8988T (cell line): Measurements from ENCODE around the gene BMP10.
"Not testable (repeated sequence)": the region's sequence is repeated elsewhere in the genome, so short reads cannot be mapped to it uniquely, and the experiment has no call there.

Experiments
- DNase-seq: peaks from one replicate; pipeline ENCODE4 v3.0.0; 2011

BMP10 gene, protein sequence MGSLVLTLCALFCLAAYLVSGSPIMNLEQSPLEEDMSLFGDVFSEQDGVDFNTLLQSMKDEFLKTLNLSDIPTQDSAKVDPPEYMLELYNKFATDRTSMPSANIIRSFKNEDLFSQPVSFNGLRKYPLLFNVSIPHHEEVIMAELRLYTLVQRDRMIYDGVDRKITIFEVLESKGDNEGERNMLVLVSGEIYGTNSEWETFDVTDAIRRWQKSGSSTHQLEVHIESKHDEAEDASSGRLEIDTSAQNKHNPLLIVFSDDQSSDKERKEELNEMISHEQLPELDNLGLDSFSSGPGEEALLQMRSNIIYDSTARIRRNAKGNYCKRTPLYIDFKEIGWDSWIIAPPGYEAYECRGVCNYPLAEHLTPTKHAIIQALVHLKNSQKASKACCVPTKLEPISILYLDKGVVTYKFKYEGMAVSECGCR

DNA sequence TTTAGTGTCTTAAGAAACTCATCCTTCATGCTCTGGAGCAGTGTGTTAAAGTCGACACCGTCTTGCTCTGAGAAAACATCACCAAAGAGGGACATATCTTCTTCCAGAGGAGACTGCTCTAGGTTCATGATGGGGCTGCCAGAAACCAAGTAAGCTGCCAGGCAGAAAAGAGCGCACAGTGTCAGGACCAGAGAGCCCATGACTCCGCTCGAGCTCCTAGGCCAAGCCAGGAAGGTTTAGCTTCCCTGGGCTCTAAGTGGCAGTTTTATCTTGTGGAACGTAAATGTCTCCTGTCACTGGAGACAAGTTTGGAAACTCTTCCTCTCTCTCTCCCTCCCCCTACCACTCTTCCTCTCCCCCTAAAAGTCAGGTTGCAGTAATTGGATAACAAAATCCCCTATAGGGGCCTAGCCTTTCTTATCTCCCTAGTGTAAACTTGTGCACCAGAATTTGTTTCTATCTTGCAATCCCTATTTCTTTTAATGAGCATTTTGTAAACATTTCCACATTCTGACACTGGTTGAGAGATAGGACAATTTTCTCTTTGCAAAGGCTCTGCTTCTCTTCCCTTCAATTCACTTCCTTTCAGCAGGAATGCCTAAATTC, at the start of gene BMP10:
Gene BMP10 (minus strand): TSS at position 239 of the 606 bp plus-strand sequence. CDS start 39 bp downstream, at position 200.
- DNase-seq: no peak

DNA sequence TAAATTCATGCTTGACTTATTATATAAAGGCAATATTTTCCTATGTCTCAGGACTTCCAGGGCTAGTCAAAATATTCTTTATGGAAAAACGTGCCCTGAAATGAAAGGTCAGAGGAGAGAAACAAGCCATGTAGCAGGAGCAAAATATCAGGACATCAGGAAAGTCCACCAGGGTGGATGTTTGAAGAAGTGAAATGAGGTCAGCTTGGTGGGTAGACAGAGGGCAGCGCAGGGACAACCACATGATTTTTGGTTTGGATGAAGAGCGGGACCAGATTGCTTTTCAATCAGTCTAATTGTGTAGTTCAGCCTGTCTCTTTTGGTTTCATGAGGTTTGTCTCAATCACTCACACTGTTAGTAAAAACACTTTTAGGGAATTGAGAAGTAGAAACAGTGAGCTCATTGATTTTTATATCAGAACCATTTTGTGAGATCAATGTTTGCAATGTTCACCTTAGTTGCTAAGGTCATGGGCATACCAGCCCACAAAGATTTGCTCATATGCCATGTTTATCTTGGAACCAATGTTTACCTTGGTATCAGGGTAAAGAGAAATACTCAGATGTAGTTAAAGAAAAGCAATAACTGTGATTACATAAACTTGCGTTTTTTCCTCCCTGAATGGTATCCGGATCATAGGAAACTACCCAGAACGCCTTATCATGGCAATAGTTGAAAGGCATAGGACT, 49.4 kb upstream of the BMP10 start:
- DNase-seq: no peak

DNA sequence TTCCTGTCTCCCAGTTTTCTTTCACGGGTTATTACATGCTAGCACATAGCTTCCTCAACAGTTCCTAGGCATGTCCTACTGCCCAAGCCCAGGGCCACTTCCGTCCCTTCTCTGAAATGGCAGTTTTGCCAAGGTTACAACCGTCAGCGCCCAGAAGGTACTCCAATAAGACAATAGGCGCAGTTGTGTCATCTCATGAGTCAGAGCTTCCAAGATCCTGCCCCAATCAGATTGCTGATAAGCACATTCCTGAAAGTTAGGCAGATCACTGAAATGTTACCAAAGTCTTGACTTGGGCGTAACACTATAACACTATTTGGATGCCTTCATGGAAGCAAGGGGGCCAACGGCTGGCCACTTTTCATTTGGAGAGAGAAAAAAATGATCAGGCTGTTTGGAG, 47.3 kb upstream of the BMP10 start:
- no peak for DNase-seq

DNA sequence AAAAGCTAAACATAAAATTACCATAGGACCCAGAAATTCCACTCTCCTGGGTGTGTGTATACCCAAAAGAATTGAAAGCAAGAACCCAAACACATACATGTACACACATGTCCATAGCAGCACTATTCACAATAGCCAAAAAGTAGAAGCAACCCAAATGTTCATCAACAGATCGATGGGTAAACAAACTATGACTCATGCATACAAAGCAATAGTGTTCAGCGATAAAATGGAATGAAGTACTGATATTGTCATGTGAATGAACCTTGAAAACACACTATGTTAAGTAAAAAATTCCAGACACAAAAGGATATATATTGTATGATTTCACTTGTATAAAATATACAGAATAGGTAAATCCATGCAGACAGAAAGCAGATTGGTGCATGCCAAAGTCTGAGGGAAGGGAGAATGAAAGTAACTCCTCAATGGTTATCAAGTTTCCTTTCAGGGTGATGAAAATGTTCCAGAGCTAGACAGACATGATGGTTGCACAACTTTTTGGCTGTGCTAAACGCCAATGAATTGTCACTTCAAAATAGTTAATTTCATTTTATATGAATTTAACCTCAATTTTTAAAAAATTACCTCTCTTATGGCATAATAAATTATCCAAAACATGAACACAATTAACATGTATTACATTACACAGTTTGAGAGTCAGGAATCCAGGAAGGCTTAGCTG, 46.0 kb upstream of the BMP10 start:
- no peak for DNase-seq

DNA sequence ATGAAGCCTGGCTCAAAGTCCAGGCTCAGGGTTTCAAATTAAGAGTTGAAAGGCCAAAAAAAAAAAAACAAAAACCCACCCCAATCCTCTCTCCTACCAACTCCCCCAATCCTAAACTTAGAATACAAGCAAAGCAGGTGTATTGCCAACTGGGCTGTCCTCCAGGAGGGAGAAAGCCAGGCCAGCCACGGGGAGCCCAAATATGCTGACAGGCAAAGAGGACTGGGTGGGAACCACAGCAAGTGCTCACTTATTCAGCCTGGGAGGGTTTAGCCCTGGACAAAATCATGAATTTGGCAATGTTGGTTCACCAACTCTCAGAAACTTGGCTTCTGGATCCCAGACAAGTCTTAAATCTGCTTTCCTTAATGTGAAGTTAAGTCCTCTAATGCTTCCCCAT, 45.0 kb upstream of the BMP10 start:
- no peak for DNase-seq

DNA sequence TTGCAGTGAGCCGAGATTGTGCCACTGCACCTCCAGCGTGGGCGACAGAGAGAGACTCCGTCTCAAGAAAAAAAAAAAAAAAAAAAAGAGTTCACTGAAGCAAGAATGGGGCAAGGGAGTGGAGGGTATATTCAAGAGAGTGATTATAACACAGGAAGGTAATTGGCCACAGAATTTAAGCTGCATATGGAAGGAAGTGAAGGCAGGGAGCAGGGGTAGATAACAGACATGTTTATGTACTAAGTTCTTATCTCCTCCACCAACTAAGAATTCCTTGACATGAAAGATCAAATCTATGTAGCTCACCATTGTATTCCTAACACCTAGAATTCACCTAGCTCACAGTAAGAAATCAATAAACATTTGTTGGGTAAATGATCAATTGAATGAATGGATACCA, 44.2 kb upstream of the BMP10 start:
- no peak for DNase-seq

DNA sequence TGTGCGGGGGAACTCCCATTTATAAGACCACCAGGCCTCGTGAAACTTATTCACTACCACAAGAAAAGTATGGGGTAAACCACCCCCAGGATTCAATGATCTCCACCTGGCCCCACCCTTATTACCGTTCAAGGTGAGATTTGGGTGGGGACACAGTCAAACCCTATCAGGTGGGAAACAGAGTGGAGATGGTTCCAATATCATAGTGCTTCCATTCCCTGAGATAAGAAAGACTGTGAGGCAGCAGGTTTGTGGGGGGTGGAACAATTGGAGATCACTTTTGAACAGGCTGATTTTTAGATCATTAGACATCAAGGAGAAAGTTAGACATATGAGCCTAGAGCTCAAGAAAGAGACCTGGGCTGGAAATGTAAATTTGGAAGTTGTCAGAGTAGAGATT, 42.2 kb upstream of the BMP10 start:
- no peak for DNase-seq

DNA sequence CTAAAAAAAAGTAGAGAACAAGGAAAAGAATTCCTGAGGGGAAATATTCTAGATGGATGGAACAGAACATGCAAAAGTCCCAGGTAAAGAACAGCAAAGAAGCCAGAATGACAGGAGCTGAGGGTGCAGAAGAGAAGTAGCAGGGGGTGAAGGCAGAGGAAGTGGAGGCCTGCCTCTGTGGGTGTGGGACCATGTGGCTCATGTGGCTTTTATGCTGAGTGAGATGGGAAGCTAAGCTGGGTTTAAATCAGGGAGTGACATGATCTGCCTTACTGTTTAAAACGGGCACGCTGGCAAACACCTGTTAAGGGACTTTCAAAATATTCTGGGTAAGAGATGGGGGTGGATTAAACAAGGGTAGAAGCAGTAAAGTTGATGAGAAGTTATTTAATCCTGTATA, 41.5 kb upstream of the BMP10 start:
- no peak for DNase-seq

DNA sequence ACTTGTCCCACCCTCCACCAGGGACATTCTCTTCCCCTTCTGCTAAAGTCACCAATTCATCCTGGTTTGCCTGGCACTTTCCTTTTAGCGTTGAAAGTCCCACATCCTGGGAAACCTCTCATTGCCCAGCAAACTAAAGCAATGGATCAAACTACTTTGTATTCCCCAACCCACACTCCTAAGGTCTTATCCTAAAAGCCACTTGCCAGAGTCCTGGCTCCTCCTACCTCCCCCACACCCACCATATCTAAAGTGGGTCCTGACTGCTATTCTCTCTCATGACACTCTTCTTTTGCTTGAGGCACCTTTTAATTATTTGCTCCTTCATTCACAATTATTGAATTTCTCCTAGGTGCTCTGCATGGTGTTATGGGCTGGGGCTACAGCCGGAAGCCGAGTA, 40.9 kb upstream of the BMP10 start:
- no peak for DNase-seq

DNA sequence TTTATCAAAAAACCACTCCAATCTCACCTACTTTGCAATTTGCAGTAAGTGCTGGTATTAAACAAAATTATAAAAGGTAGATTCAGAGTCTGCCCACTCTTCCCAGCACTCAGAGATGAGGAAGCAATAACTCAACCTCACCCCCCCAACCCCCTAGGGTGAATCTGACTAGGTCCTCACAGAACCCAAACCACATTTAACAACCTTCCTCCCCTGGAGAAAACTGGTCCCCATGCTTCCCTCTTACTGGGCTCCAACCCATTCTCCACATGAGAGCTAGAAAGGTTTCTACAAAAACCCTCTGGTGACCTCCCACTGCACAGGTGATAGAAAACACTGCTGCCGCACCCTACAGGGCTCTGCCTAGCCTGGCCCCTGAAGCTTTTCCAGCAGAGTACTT, 40.5 kb upstream of the BMP10 start:
- DNase-seq: no peak

DNA sequence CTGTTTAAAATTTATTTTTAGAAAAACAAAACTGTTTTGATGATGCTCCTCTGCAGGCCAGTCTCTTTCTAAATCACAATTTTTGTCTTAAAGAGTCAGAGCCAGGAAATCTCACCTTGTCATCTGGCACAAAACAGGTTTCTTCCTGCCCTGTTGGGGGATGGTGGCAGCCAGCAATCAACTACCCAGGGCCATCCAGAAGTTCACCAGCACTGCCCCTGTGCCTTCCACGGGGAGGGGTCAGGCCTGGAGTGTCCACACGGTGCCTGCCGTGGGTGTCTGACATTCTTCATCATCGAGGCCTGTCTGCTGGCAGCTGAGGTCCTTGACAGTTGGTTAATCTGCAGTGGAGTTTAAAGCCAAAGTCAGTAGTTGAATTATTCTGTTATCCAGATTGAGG, 40.0 kb upstream of the BMP10 start:
- DNase-seq: no peak

DNA sequence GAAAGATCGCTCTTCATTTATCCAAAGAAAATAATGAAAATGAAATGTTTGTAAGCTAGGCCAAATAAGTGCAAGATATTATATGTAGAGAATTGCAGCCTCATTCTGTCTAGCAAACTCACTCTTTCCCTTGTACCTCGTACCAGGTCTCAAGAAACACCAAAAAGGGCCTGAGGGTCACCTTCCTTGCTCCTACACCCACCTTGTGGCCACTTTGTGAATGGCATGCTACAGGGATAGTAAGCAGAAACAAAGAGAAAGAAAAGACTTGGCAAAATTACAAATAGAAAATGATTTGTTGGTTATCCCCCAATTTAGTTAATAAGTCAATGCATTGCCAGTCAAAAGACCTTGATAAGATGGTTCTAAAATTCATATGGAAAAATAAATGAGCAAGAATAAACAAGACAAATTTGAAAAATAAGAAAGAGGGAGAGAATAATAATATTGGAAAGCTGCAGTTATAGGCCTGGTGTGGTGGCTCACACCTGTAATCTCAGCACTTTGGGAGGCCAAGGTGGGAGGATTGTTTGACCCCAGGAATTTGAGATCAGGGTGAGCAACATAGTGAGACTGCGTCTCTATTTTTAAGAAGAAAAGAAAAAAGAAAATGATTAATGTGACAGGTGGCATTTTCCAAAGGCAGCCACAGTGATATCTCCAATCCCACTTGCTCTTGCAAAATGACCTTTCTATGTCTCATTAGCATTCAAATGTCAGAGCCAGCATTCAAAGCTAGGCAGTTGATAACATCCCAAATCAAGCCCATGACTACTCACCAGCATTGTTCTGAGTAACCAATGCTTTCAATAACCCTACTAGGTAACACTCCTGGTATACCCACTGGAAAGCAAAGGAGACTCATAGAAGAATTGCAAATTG, 38.8 kb upstream of the BMP10 start:
- DNase-seq: no peak

DNA sequence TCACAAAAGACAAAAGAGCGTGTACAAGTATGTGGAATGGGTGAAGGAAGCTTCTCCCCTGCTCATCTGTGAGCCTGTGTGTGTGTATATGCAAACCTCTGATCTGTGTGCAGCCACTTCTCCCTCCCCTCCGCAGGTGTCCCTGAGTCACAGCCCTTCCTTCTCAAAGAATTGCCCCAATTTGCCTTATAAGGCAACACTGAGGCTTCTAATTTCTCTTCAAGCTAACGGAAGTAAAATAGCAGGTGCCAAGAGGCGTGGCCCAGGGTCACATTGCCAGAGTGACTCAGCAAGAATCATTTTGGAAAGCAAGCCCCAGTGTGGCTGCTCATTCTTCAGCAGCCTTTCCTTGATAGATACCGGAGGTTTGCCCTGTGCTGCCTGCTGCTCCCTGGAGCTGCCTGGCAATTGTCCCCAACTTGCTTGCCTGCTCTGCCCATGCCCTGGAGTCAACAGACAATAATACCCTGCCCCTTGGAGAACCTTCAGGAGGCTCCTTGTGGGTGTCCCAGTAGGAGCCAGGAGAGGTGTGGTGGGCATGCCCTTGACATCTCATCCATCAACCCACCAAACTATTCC, 37.3 kb upstream of the BMP10 start:
- DNase-seq: no peak

DNA sequence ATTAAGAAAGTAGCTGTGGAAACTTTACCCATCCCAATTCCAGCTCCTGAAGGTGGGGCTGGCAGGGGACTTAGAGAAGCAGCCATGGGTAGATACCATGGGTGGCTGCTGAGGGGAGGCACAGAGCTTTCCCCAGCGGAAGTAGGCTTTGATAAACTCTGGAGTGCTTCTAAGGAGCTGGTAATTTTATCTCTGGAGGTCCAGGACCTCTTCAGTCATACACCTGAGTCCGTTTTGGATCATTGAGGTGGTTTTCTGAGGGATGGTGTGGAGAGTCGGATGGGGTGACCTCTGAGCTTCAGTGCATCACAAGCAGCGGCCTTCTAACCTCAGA, 36.7 kb upstream of the BMP10 start:
- no peak for DNase-seq

DNA sequence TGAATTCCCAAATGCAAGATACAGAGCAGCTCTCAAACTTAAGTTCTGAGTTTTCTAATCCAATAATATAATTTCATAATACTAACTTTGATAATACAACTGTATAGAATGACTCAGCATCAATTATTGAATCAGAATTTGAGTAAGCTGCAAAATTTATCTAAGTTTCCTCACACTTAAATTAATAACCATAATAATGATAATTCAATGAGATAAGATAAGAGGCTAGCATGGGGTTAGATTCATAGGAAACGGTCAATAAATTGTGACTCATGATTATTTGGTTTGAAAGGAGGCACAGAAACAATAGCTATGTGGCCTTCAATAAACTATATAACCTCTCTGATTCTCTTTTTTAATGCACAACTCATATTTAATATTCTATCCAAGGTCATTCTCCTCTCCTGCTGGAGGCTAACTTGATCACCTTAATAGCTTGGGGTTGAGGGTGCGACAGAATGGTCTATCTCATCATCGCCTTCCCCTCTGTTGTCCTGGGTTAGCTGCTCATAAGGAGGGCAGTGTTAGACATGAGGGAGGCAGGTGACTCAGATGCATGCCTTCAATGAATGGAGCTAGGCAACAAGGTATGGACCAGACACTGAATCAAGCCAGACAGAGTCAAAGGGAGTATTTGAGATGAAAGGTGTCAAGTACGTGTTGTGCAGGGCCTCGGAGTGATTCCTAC, 36.2 kb upstream of the BMP10 start:
- DNase-seq: no peak

DNA sequence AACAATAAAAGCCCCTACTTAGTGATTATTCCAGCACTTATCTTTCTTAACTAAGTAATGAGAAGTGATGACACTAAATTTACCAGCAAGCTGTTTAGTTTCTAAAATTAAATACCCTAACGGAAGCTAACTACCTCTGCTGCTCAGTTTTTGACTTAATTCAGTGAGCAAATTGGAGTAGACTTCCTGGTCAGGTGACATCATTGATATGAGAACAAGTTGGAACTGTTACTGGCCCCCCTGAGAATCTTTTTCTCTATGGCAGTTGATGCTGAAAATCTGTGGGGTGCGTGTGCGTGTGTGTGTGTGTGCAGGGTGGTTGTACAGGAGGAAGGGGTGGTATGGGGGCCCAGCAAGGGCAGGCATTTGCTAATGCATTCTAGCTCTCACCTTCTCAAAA, 35.5 kb upstream of the BMP10 start:
- DNase-seq: no peak

DNA sequence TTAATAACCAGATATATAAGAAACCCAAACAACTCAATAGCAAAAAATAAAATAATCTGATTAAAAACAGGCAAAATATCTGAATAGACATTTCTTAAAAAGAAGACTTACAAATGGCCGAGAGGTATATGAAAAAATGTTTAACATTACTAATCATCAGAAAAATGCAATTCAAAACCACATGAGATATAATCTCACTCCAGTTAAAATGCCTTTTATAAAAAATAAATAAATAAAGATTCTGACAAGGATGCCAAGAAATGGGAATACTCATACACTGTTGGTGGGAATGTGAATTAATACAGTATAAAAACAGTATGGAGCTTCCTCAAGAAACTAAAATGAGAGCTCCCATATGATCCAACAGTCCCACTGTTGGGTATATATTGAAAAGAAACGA, 33.9 kb upstream of the BMP10 start:
- DNase-seq: no peak

DNA sequence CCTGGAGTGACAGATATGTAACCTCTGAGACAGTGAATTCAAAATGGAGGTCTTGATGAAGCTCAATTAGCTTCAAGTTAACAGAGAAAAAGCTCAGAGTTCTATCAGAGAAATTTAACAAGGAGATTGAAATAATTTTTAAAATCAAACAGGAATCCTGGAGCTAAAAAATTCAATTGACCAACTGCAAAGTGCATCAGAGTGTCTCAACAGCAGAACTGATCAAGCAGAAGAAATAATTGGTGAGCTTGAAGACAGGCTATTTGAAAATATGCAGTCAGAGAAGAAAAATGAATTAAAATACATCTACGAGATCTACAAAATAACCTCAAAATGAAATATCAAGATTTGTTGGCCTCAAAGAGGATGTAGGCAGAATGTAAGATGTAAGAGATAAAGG, 30.4 kb upstream of the BMP10 start:
- no peak for DNase-seq

DNA sequence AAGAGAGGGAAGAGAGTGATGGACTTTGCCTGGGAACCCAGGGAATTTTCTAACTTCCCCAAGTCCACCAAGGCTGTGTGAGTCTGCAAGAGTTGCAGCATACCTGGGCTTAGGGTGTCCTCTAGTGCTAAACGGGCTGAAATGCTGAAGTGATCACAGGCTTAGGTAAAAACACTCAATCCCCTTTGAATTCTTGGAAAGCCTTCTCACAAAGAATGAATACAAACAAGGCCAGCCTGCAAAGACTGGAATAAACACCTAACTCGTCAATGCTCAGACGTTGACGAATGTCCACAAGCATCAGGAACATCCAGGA, 30.0 kb upstream of the BMP10 start:
- no peak for DNase-seq

DNA sequence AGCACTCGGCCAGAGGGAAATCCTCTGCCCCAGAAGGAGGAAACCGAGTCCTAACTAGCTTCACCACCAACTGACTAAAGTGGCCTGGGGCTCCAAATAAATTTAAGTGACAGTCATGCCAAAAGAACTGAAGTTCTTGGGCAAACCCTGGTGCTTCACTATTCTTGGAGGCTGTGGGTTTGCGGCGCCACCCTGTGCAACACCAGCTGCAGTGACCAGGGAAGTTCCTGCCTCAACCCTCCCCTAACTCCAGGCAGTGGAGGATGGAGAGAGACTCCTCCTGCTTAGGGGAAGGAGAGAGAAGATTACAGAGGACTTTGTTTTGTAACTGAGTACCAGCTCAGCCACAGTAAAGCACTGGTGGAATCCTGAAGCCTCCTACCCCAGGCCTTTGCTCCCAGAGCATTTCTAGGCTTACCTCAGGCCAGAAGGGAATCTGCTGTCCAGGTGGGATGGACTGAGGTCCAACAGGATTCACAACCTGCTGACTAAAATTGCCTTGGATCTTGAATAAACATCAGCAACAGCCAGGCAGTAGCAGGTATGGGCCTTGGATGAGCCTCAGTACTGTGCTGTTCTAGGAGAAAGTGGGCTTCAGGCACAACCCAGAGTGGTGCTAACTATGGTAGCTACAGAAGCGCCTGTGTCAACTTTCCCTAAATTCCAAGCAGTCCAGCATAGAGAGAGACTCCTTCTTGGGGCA, 29.4 kb upstream of the BMP10 start:
- DNase-seq: no peak

DNA sequence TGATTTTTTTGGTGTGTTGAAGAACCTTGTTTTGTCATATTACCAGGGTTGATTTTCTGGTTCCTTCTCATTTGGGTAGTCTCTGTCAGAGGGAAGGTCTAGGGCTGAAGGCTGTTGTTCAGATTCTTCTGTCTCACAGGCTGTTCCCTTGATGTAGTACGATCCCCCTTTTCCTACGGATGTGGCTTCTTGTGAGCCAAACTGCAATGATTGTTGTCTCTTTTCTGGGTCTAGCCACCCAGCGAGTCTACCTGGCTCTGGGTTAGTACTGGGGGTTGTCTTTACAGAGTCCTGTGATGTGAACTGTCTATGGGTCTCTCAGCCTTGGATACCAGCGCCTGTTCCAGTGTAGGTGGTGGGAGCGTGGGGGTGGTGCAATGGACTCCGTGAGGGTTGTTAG, 24.8 kb upstream of the BMP10 start:
- not testable (repeated sequence) for DNase-seq
